Breast epithelium (tissue), 3 donors: ENCODE results near the gene CEP85L.

Experiments
- POLR2A ChIP-seq: fragments of 450-650 bp; IDR thresholded peaks from one replicate; pipeline ENCODE4 v1.6.1; 2016; ENCODE audit warnings: antibody characterized with exemption, mild to moderate bottlenecking, moderate library complexity
- POLR2AphosphoS5 ChIP-seq, 3 donors: sonication (generic); formaldehyde crosslinking; IDR thresholded peaks; one replicate each; pipeline ENCODE4 v1.6.1; 2017; ENCODE audit warnings: antibody characterized with exemption in 3 of 3
- TF ChIP-seq, protein P1 (sequence below), 3 donors: fragments of 450-650 bp; IDR thresholded peaks; one replicate each; pipeline ENCODE4 v1.5.1; 2016 to 2017; ENCODE audit warnings: antibody characterized with exemption in 3 of 3, mild to moderate bottlenecking in 3 of 3, moderate library complexity in 3 of 3

DNA sequence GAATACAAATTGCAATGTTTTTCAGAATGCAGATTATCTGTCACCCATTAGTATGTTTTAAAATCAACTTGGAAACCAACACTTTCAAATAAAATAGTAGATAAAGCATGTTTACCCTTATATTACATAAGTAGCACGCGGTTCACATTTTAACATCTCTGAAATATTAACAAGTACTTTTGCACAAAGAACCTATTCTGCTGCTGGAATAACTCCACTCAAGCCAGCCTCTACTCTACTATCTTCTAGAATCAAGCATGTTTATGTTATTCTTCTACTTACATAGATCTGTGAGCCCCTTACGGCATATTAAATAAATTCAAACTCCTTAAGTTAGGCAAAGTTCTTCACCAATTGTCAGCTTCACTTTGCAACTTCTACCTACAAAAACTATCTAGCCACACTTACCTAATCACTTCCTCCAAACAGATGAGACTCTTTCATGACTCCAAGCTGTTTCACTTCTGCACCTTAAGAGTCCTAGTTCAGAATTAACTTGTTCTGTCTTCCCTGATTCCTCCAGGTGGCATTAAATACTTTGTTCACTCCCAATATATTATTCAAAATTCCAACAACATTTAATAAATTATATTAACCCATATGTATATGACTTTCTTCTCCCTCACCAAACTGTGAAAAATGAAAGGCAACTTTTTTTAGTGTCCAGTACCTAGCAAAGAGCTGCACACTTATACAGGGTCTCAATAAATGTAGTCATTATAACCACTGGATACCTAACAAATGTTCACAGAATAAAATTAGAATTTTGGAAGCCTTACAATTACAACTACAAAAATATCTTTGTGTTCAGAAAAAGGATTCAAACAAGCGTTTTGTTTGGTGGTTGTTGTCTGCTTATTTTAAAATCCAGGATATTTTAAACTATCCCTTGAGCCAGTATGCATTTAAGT, 12.1 kb downstream of the CEP85L start:
- TF ChIP-seq, protein P1, sequence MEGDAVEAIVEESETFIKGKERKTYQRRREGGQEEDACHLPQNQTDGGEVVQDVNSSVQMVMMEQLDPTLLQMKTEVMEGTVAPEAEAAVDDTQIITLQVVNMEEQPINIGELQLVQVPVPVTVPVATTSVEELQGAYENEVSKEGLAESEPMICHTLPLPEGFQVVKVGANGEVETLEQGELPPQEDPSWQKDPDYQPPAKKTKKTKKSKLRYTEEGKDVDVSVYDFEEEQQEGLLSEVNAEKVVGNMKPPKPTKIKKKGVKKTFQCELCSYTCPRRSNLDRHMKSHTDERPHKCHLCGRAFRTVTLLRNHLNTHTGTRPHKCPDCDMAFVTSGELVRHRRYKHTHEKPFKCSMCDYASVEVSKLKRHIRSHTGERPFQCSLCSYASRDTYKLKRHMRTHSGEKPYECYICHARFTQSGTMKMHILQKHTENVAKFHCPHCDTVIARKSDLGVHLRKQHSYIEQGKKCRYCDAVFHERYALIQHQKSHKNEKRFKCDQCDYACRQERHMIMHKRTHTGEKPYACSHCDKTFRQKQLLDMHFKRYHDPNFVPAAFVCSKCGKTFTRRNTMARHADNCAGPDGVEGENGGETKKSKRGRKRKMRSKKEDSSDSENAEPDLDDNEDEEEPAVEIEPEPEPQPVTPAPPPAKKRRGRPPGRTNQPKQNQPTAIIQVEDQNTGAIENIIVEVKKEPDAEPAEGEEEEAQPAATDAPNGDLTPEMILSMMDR (IDR thresholded peaks at IDR 0.05) = no peak
- TF ChIP-seq POLR2A (no peak), POLR2AphosphoS5 (IDR thresholded peaks at IDR 0.05) (no peak)
